ENCODE measurements around the gene ZNF669. TPM values are rescaled to one million over a fixed set of nuclear protein-coding genes. Genes with fewer than 3 reads are reported as not detected.
"Not testable (repeated sequence)": the region's sequence is repeated elsewhere in the genome, so short reads cannot be mapped to it uniquely, and the experiment has no call there.

ZNF669 gene
- total RNA-seq, 1 experiment from 2014 or later: 19.5 TPM

- H3K27me3 ChIP-seq (ENCODE audit: insufficient read depth, low read length); H3K18ac ChIP-seq (ENCODE audit: insufficient read length, low read depth, low read length); H3K9me3 ChIP-seq (ENCODE audit: control insufficient read depth, low read depth, low read length); H3K4me1 ChIP-seq (ENCODE audit: insufficient read depth, low read length); H3K4me3 Mint-ChIP-seq; H2BK120ac ChIP-seq (ENCODE audit: low read depth, low read length, poor library complexity, severe bottlenecking); H3K4ac ChIP-seq (ENCODE audit: low read depth, low read length); H2BK5ac ChIP-seq (ENCODE audit: insufficient read length, low read length); H4K91ac ChIP-seq (ENCODE audit: insufficient read length, low read depth, low read length); H3K79me2 ChIP-seq (ENCODE audit: insufficient read depth, low read length); H3K56ac ChIP-seq (ENCODE audit: insufficient read length, low read depth, low read length); DNase-seq; H3K23me2 ChIP-seq (ENCODE audit: insufficient read length, low read depth, low read length, poor library complexity, severe bottlenecking); H4K20me1 ChIP-seq (ENCODE audit: control insufficient read depth, insufficient read depth, insufficient read length); H4K8ac ChIP-seq (replicated peaks; ENCODE audit: insufficient read length, low read depth, low read length); H2AK5ac ChIP-seq (ENCODE audit: insufficient read length, low read length); H2AFZ ChIP-seq (ENCODE audit: low read length); H3K79me1 ChIP-seq (ENCODE audit: insufficient read depth, low read depth, low read length, poor library complexity, severe bottlenecking); H2BK20ac ChIP-seq (ENCODE audit: low read depth, low read length, poor library complexity, severe bottlenecking); H2BK15ac ChIP-seq (ENCODE audit: low read depth, low read length); H3K4me1 Mint-ChIP-seq; H3K9ac ChIP-seq (ENCODE audit: extremely low read depth, insufficient read length, low read length); H3T11ph ChIP-seq (ENCODE audit: low read length); H3K14ac ChIP-seq (ENCODE audit: insufficient read depth, low read length); H3K27ac Mint-ChIP-seq; H4K5ac ChIP-seq (ENCODE audit: insufficient read length, low read depth, low read length); H3K23ac ChIP-seq (ENCODE audit: insufficient read length, low read depth, low read length); H3K4me2 ChIP-seq (ENCODE audit: insufficient read depth, insufficient read length, low read length); H3K27ac ChIP-seq (ENCODE audit: insufficient read length, low read depth, low read length); H2BK12ac ChIP-seq (ENCODE audit: insufficient read length, low read depth, low read length); H3K27me3 Mint-ChIP-seq (ENCODE audit: low read depth): not testable (repeated sequence)
- peaks cover 6 to 21% (median 20%) of the 10 kb centered on the region in 3 experiments for H3K36me3 Mint-ChIP-seq (ENCODE audit: insufficient read depth in 1 of 3, low read depth in 3 of 3)
- peaks cover 0 to 10% of the 10 kb centered on the region in 2 experiments; a peak in 2 of 5 replicates for H3K9me3 Mint-ChIP-seq
- WGBS (ENCODE audit: extremely low coverage, insufficient read length, low lambda C conversion rate): no CpG with 5 or more reads among the region's 46 CpGs
Measured at GRCh38 chr1:247126601-247127000, 22.4 kb upstream of the ZNF669 start.

GRCh38 chr1:247126166-247126565, 22.0 kb upstream of the ZNF669 start:
- H3K79me1 ChIP-seq (ENCODE audit: insufficient read depth, low read depth, low read length, poor library complexity, severe bottlenecking); H3K4me3 Mint-ChIP-seq; H4K8ac ChIP-seq (replicated peaks; ENCODE audit: insufficient read length, low read depth, low read length); H2BK20ac ChIP-seq (ENCODE audit: low read depth, low read length, poor library complexity, severe bottlenecking); H3K9me3 ChIP-seq (ENCODE audit: control insufficient read depth, low read depth, low read length); H3K14ac ChIP-seq (ENCODE audit: insufficient read depth, low read length); H3K18ac ChIP-seq (ENCODE audit: insufficient read length, low read depth, low read length); H3K4ac ChIP-seq (ENCODE audit: low read depth, low read length); H4K20me1 ChIP-seq (ENCODE audit: control insufficient read depth, insufficient read depth, insufficient read length); H3K56ac ChIP-seq (ENCODE audit: insufficient read length, low read depth, low read length); H2BK12ac ChIP-seq (ENCODE audit: insufficient read length, low read depth, low read length); H2BK120ac ChIP-seq (ENCODE audit: low read depth, low read length, poor library complexity, severe bottlenecking); H4K91ac ChIP-seq (ENCODE audit: insufficient read length, low read depth, low read length); H3K23me2 ChIP-seq (ENCODE audit: insufficient read length, low read depth, low read length, poor library complexity, severe bottlenecking); H3K79me2 ChIP-seq (ENCODE audit: insufficient read depth, low read length); H3K27ac Mint-ChIP-seq; H3K27ac ChIP-seq (ENCODE audit: insufficient read length, low read depth, low read length); H3K27me3 ChIP-seq (ENCODE audit: insufficient read depth, low read length); H2AFZ ChIP-seq (ENCODE audit: low read length); DNase-seq; H3K4me1 Mint-ChIP-seq; H3K9ac ChIP-seq (ENCODE audit: extremely low read depth, insufficient read length, low read length); H2BK5ac ChIP-seq (ENCODE audit: insufficient read length, low read length); H3K27me3 Mint-ChIP-seq (ENCODE audit: low read depth); H3K4me1 ChIP-seq (ENCODE audit: insufficient read depth, low read length); H3K23ac ChIP-seq (ENCODE audit: insufficient read length, low read depth, low read length); H3T11ph ChIP-seq (ENCODE audit: low read length); H2BK15ac ChIP-seq (ENCODE audit: low read depth, low read length); H4K5ac ChIP-seq (ENCODE audit: insufficient read length, low read depth, low read length); H3K4me2 ChIP-seq (ENCODE audit: insufficient read depth, insufficient read length, low read length); H2AK5ac ChIP-seq (ENCODE audit: insufficient read length, low read length): not testable (repeated sequence)
- peaks cover 0 to 10% of the 10 kb centered on the region in 2 experiments; a peak in 2 of 5 replicates for H3K9me3 Mint-ChIP-seq
- peaks cover 5 to 20% (median 20%) of the 10 kb centered on the region in 3 experiments; a peak in 6 of 7 replicates for H3K36me3 Mint-ChIP-seq (ENCODE audit: insufficient read depth in 1 of 3, low read depth in 3 of 3)
- WGBS (ENCODE audit: extremely low coverage, insufficient read length, low lambda C conversion rate): no CpG with 5 or more reads among the region's 25 CpGs

Data from H9 (cell line).